ENCODE results near the gene PRR19.

DNA sequence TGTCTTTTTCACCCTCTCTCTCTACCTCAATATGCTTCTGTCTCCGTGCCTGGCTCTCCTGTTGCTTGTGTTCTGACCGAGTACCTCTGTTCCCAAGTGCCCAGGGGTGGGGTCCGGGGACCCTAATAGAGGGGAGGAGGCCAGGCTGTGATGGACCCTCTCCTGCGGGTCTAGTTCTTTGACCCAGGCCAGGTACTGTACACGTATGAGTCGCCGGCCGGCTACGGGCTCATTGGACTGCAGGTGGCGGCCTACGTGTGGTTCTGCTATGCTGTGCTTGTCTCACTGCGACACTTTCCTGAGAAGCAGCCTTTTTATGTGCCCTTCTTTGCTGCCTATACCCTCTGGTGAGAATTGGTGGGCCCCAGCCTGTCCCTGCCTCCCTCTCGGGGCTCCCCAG is 15.6 kb downstream of the PRR19 start:
- TF ChIP-seq, protein P1, sequence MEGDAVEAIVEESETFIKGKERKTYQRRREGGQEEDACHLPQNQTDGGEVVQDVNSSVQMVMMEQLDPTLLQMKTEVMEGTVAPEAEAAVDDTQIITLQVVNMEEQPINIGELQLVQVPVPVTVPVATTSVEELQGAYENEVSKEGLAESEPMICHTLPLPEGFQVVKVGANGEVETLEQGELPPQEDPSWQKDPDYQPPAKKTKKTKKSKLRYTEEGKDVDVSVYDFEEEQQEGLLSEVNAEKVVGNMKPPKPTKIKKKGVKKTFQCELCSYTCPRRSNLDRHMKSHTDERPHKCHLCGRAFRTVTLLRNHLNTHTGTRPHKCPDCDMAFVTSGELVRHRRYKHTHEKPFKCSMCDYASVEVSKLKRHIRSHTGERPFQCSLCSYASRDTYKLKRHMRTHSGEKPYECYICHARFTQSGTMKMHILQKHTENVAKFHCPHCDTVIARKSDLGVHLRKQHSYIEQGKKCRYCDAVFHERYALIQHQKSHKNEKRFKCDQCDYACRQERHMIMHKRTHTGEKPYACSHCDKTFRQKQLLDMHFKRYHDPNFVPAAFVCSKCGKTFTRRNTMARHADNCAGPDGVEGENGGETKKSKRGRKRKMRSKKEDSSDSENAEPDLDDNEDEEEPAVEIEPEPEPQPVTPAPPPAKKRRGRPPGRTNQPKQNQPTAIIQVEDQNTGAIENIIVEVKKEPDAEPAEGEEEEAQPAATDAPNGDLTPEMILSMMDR (IDR thresholded peaks at IDR 0.05): no peak
- TF ChIP-seq EP300 (IDR thresholded peaks at IDR 0.05) (no peak), POLR2A (IDR thresholded peaks at IDR 0.05) (no peak), POLR2AphosphoS5 (IDR thresholded peaks at IDR 0.05) (no peak)

Data from stomach (tissue), 4 donors.